C4-2B (cell line): Measurements from ENCODE around the gene UGGT1.

Experiments used
- H3K27ac ChIP-seq: fragments of 450-650 bp; 2 replicates; pipeline ENCODE4 v1.5.1; 2017
- CTCF ChIP-seq: fragments of 450-650 bp; conservative IDR thresholded peaks from 2 replicates; pipeline ENCODE4 v1.5.1; 2017; ENCODE audit warnings: mild to moderate bottlenecking
- ZFX ChIP-seq: fragments of 450-650 bp; IDR thresholded peaks from 2 replicates; pipeline ENCODE4 v1.6.1; 2017

UGGT1 gene

GRCh38 chr2:128058114-128058513, 32.9 kb upstream of the UGGT1 start:
- TF ChIP-seq CTCF: no peak
- no peak for TF ChIP-seq ZFX

GRCh38 chr2:128062571-128062970, 28.4 kb upstream of the UGGT1 start:
- TF ChIP-seq ZFX: no peak
- TF ChIP-seq CTCF: no peak

More at GRCh38 chr2:128058114-128058513, 32.9 kb upstream of the UGGT1 start:
- H3K27ac ChIP-seq: no peak overlapping the region

GRCh38 chr2:128064353-128064752, 26.6 kb upstream of the UGGT1 start:
- H3K27ac ChIP-seq: no peak overlapping the region
- TF ChIP-seq CTCF (no peak), ZFX (no peak)

More at GRCh38 chr2:128062571-128062970, 28.4 kb upstream of the UGGT1 start:
- H3K27ac ChIP-seq: no peak overlapping the region

- peak overlapping the region; percentile 35 for H3K27ac ChIP-seq
- no peak for TF ChIP-seq CTCF
- TF ChIP-seq ZFX: no peak
Measured at GRCh38 chr2:128069769-128070168, 21.2 kb upstream of the UGGT1 start.

GRCh38 chr2:128073278-128073677, 17.7 kb upstream of the UGGT1 start:
- TF ChIP-seq ZFX (no peak), CTCF (no peak)
- no peak overlapping the region for H3K27ac ChIP-seq

GRCh38 chr2:128076461-128077106, 14.4 kb upstream of the UGGT1 start:
- H3K27ac ChIP-seq: no peak overlapping the region
- no peak for TF ChIP-seq ZFX
- TF ChIP-seq CTCF: no peak

GRCh38 chr2:128084757-128085156, 6.2 kb upstream of the UGGT1 start:
- H3K27ac ChIP-seq: no peak overlapping the region
- TF ChIP-seq CTCF: no peak
- TF ChIP-seq ZFX: no peak
